ENCODE data around the gene NLGN3. TPM values are rescaled to one million over a fixed set of nuclear protein-coding genes. Genes with fewer than 3 reads are reported as not detected.

NLGN3 gene
- total and polyA plus RNA-seq, 2 experiments from 2014 or later, result 0.11 to 0.34 TPM

- H3K79me2 ChIP-seq (ENCODE audit: insufficient read depth), result no peaks in the 10 kb centered on the region
- H3K4me3 ChIP-seq, result peak overlapping the region; percentile 86
- peak overlapping the region; percentile 93 for H3K9ac ChIP-seq
- TF ChIP-seq EZH2 (IDR thresholded peaks at IDR 0.05; ENCODE audit: insufficient read depth, poor library complexity, severe bottlenecking) (no peak), EZH2phosphoT487 (IDR thresholded peaks at IDR 0.05; ENCODE audit: insufficient read depth, low read depth) (no peak)
- DNase-seq, result peak; percentile 28
- peaks cover 5% of the 10 kb centered on the region; the same call in 1 of the 2 replicates for H3F3A ChIP-seq (ENCODE audit: insufficient read depth)
- no peaks in the 10 kb centered on the region for H3K9me2 ChIP-seq (ENCODE audit: insufficient read depth)
- no peaks in the 10 kb centered on the region for H3K27me3 ChIP-seq (replicated peaks; ENCODE audit: insufficient read depth)
- H3K27ac ChIP-seq, result peak overlapping the region; percentile 77
- peaks cover 21% of the 10 kb centered on the region for H3K4me1 ChIP-seq (ENCODE audit: insufficient read depth)
- WGBS, 2 experiments (ENCODE audit: low coverage in 1 of 2, low lambda C conversion rate in 2 of 2, missing lambda C conversion rate in 2 of 2), result 3 to 4% methylated on average over 8 to 10 of the region's 10 CpGs
- in situ Hi-C loops (cut with MboI), result loop anchor here (25.0 kb wide), 1 partner anchor 419 kb away; no protein-coding TSS in a partner anchor
- no peaks in the 10 kb centered on the region for H3K9me3 ChIP-seq (ENCODE audit: low read depth)
- no peaks in the 10 kb centered on the region for H4K20me1 ChIP-seq (ENCODE audit: insufficient read depth)
- no peaks in the 10 kb centered on the region for H3K36me3 ChIP-seq (ENCODE audit: low read depth)
- peak overlapping the region; percentile 88 for H2AFZ ChIP-seq
- H3K4me2 ChIP-seq (ENCODE audit: unreplicated experiment), result peak overlapping the region; percentile 86
Observed at GRCh38 chrX:71181558-71181909, 36.9 kb downstream of the NLGN3 start.

- 0 to 2% methylated on average over 23 to 41 of the region's 42 CpGs for WGBS, 2 experiments (ENCODE audit: low coverage in 1 of 2, low lambda C conversion rate in 2 of 2, missing lambda C conversion rate in 2 of 2)
- Histone ChIP-seq H3F3A (ENCODE audit: insufficient read depth) (peaks cover 5% of the 10 kb centered on the region; the same call in 1 of the 2 replicates), H4K20me1 (ENCODE audit: insufficient read depth) (no peaks in the 10 kb centered on the region), H3K4me2 (ENCODE audit: unreplicated experiment) (peak overlapping the region; percentile 96), H3K36me3 (ENCODE audit: low read depth) (no peaks in the 10 kb centered on the region), H3K27ac (peak overlapping the region; percentile 77), H3K79me2 (ENCODE audit: insufficient read depth) (no peaks in the 10 kb centered on the region), H3K4me1 (ENCODE audit: insufficient read depth) (peaks cover 19% of the 10 kb centered on the region), H3K9me2 (ENCODE audit: insufficient read depth) (no peaks in the 10 kb centered on the region), H3K9ac (peak overlapping the region; percentile 93), H2AFZ (peak overlapping the region; percentile 94), H3K9me3 (ENCODE audit: low read depth) (no peaks in the 10 kb centered on the region), H3K4me3 (peak overlapping the region; percentile 86), H3K27me3 (replicated peaks; ENCODE audit: insufficient read depth) (no peaks in the 10 kb centered on the region)
- peak; percentile 95 for DNase-seq
- TF ChIP-seq EZH2 (IDR thresholded peaks at IDR 0.05; ENCODE audit: insufficient read depth, poor library complexity, severe bottlenecking) (no peak), EZH2phosphoT487 (IDR thresholded peaks at IDR 0.05; ENCODE audit: insufficient read depth, low read depth) (no peak)
- in situ Hi-C loops (cut with MboI), result loop anchor here (25.0 kb wide), 1 partner anchor 420 kb away; no protein-coding TSS in a partner anchor
Observed at GRCh38 chrX:71181910-71182799, 37.5 kb downstream of the NLGN3 start.

DNA sequence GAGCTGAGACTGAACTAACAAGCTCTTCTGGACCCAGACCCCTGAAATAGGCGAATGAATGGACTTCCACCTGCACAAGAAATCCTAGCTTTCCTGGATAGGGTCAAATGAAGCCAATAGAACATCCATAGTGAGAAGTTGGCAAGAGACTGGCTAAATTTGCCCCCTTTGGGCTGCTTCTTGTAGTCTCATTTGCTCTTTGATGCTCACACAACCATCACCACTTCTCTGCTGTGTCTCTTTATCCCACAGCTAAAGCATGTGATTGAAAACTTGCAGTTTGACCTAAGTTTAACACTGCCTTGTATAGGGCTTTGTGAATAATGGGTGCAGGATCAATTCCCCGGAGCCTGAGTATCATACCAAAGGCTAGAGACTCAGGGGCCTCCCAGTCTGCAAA is 38.2 kb downstream of the NLGN3 start:
- no peaks in the 10 kb centered on the region for H3K36me3 ChIP-seq (ENCODE audit: low read depth)
- peaks cover 5% of the 10 kb centered on the region; the same call in 1 of the 2 replicates for H3F3A ChIP-seq (ENCODE audit: insufficient read depth)
- in situ Hi-C loops (cut with MboI), result loop anchor here (25.0 kb wide), 1 partner anchor 421 kb away; no protein-coding TSS in a partner anchor
- peak overlapping the region; percentile 86 for H3K4me3 ChIP-seq
- H3K9me2 ChIP-seq (ENCODE audit: insufficient read depth), result no peaks in the 10 kb centered on the region
- peak overlapping the region; percentile 94 for H2AFZ ChIP-seq
- DNase-seq, result no peak
- no peak overlapping the region for H3K27ac ChIP-seq
- peaks cover 12% of the 10 kb centered on the region for H3K4me1 ChIP-seq (ENCODE audit: insufficient read depth)
- no peaks in the 10 kb centered on the region for H3K27me3 ChIP-seq (replicated peaks; ENCODE audit: insufficient read depth)
- H3K9me3 ChIP-seq (ENCODE audit: low read depth), result no peaks in the 10 kb centered on the region
- TF ChIP-seq EZH2phosphoT487 (IDR thresholded peaks at IDR 0.05; ENCODE audit: insufficient read depth, low read depth) (no peak), EZH2 (IDR thresholded peaks at IDR 0.05; ENCODE audit: insufficient read depth, poor library complexity, severe bottlenecking) (no peak)
- no peaks in the 10 kb centered on the region for H4K20me1 ChIP-seq (ENCODE audit: insufficient read depth)
- peak overlapping the region; percentile 96 for H3K4me2 ChIP-seq (ENCODE audit: unreplicated experiment)
- peak overlapping the region; percentile 93; the same call in 1 of the 2 replicates for H3K9ac ChIP-seq
- H3K79me2 ChIP-seq (ENCODE audit: insufficient read depth), result no peaks in the 10 kb centered on the region
- 3 to 20% methylated on average over 1 to 2 of the region's 2 CpGs for WGBS, 2 experiments (ENCODE audit: low coverage in 1 of 2, low lambda C conversion rate in 2 of 2, missing lambda C conversion rate in 2 of 2)

GRCh38 chrX:71183341-71183740 is 38.7 kb downstream of the NLGN3 start:
- in situ Hi-C loops (cut with MboI), result loop anchor here (25.0 kb wide), 1 partner anchor 421 kb away; no protein-coding TSS in a partner anchor
- H3K27ac ChIP-seq, result no peak overlapping the region
- peaks cover under 1% of the 10 kb centered on the region; the same call in 1 of the 2 replicates for H3F3A ChIP-seq (ENCODE audit: insufficient read depth)

More at GRCh38 chrX:71183341-71183740, 38.7 kb downstream of the NLGN3 start:
- H3K4me1 ChIP-seq (ENCODE audit: insufficient read depth), result peaks cover 8% of the 10 kb centered on the region
- no peaks in the 10 kb centered on the region for H4K20me1 ChIP-seq (ENCODE audit: insufficient read depth)
- no peaks in the 10 kb centered on the region for H3K79me2 ChIP-seq (ENCODE audit: insufficient read depth)
- H3K27me3 ChIP-seq (replicated peaks; ENCODE audit: insufficient read depth), result no peaks in the 10 kb centered on the region
- no peak overlapping the region for H3K4me2 ChIP-seq (ENCODE audit: unreplicated experiment)
- no peak overlapping the region for H3K4me3 ChIP-seq
- no peaks in the 10 kb centered on the region for H3K36me3 ChIP-seq (ENCODE audit: low read depth)
- H3K9me2 ChIP-seq (ENCODE audit: insufficient read depth), result no peaks in the 10 kb centered on the region
- H3K9me3 ChIP-seq (ENCODE audit: low read depth), result no peaks in the 10 kb centered on the region
- WGBS, 2 experiments (ENCODE audit: low coverage in 1 of 2, low lambda C conversion rate in 2 of 2, missing lambda C conversion rate in 2 of 2), result 62 to 72% methylated on average over 6 of the region's 6 CpGs
- no peak overlapping the region for H2AFZ ChIP-seq
- no peak overlapping the region for H3K9ac ChIP-seq
- no peak for DNase-seq
- TF ChIP-seq EZH2 (IDR thresholded peaks at IDR 0.05; ENCODE audit: insufficient read depth, poor library complexity, severe bottlenecking) (no peak), EZH2phosphoT487 (IDR thresholded peaks at IDR 0.05; ENCODE audit: insufficient read depth, low read depth) (no peak)
